Muscle of leg (tissue), 11 donors: ENCODE data around the gene TENM4. TPM values are rescaled to one million over a fixed set of nuclear protein-coding genes. Genes with fewer than 3 reads are reported as not detected.

Experiments used
- DNase-seq: peaks from one replicate; pipeline ENCODE4 v3.0.0; 2013
- H3K27ac ChIP-seq: one replicate; pipeline ENCODE4 v1.5.1; 2013; ENCODE audit warnings: mild to moderate bottlenecking, low read length, control low read depth
- H3K27me3 ChIP-seq: one replicate; pipeline ENCODE4 v1.6.1; 2013; ENCODE audit warnings: low read length; ENCODE audit not compliant: control insufficient read depth, insufficient read depth
- H3K36me3 ChIP-seq: one replicate; pipeline ENCODE4 v1.6.1; 2013; ENCODE audit warnings: low read length; ENCODE audit not compliant: control insufficient read depth, insufficient read depth
- H3K4me1 ChIP-seq: one replicate; pipeline ENCODE4 v1.6.1; 2013; ENCODE audit warnings: low read length; ENCODE audit not compliant: control insufficient read depth, insufficient read depth
- H3K4me3 ChIP-seq: one replicate; pipeline ENCODE4 v1.5.1; 2013; ENCODE audit warnings: low read length, control low read depth
- H3K9me3 ChIP-seq: replicated peaks from 2 replicates; pipeline ENCODE4 v1.6.1; 2013; ENCODE audit warnings: low read depth, low read length; ENCODE audit not compliant: control insufficient read depth
- WGBS: methylation state at CpG from one replicate; pipeline ENCODE4 v1.1.5; 2013; ENCODE audit warnings: missing lambda C conversion rate; ENCODE audit not compliant: insufficient coverage; 5-methylcytosine and 5-hydroxymethylcytosine counted together
- polyA plus RNA-seq, 8 donors: library from polyadenylated mRNA; unstranded; fragments of 120-200 nt; gene quantifications; one replicate each; pipeline versions ENCODE4 v1.2.1 to v1.2.3, GENCODE V29; 2013; ENCODE audit warnings: inconsistent platforms in 1 of 8, low replicate concordance in 1 of 8; ENCODE audit not compliant: insufficient read length in 8 of 8, insufficient read depth in 1 of 8
- total RNA-seq: library from RNA; stranded (reverse); fragments of 120-200 nt; gene quantifications from one replicate; pipeline ENCODE4 v1.2.4, GENCODE V29; 2013

TENM4 gene
- total and polyA plus RNA-seq, 9 donors = 4.6 to 13.8 (median 10.3) TPM

- no peak overlapping the region for H3K27ac ChIP-seq
- H3K9me3 ChIP-seq = no peaks in the 10 kb centered on the region
- peaks cover 4% of the 10 kb centered on the region for H3K27me3 ChIP-seq
- H3K36me3 ChIP-seq = no peaks in the 10 kb centered on the region
- H3K4me1 ChIP-seq = peaks cover 29% of the 10 kb centered on the region
- H3K4me3 ChIP-seq = no peak overlapping the region
- WGBS = 20% methylated on average over 1 of the region's 6 CpGs
- peak; percentile 63 for DNase-seq
Observed at GRCh38 chr11:78742430-78742829, 698.4 kb downstream of the TENM4 start.

DNA sequence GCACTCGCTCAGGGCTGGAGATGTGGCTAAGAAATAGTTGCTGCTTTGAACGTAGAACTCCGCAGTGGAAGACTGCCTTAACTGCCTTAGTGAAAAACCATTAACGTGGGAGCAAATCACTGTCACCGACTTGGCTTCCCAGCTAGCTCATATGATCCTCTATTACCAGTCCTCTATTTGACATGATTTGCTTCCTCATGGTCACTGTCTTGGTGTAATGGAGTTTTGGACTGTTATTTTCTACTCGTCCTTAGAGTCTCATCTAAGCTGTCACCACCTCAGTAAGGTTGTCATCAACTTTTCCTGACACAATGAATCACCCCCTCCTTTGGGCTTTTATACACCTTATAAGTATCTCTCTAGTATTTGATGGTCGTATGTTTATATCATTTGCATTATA, 699.1 kb downstream of the TENM4 start:
- H3K27ac ChIP-seq = no peak overlapping the region

GRCh38 chr11:78740199-78741071, 700.4 kb downstream of the TENM4 start:
- no peaks in the 10 kb centered on the region for H3K27me3 ChIP-seq

More for the DNA sequence above, 699.1 kb downstream of the TENM4 start:
- peak; percentile 83 for DNase-seq
- Histone ChIP-seq H3K4me3 (no peak overlapping the region), H3K27me3 (peaks cover 4% of the 10 kb centered on the region), H3K9me3 (no peaks in the 10 kb centered on the region), H3K36me3 (no peaks in the 10 kb centered on the region), H3K4me1 (peaks cover 29% of the 10 kb centered on the region)
- no CpG with 5 or more reads among the region's 7 CpGs for WGBS

GRCh38 chr11:78737891-78738290, 702.9 kb downstream of the TENM4 start:
- Histone ChIP-seq H3K27ac (no peak overlapping the region), H3K4me3 (no peak overlapping the region), H3K27me3 (peaks cover 4% of the 10 kb centered on the region), H3K36me3 (no peaks in the 10 kb centered on the region), H3K4me1 (peaks cover 27% of the 10 kb centered on the region), H3K9me3 (no peaks in the 10 kb centered on the region)
- no peak for DNase-seq
- WGBS = no CpG with 5 or more reads among the region's 1 CpG

More at GRCh38 chr11:78740199-78741071, 700.4 kb downstream of the TENM4 start:
- Histone ChIP-seq H3K9me3 (no peaks in the 10 kb centered on the region), H3K36me3 (no peaks in the 10 kb centered on the region), H3K4me1 (peaks cover 29% of the 10 kb centered on the region), H3K27ac (peak overlapping the region; percentile 16), H3K4me3 (no peak overlapping the region)
- DNase-seq = peak; percentile 83
- WGBS = 27% methylated on average over 3 of the region's 12 CpGs

GRCh38 chr11:78737301-78737700, 703.5 kb downstream of the TENM4 start:
- Histone ChIP-seq H3K36me3 (no peaks in the 10 kb centered on the region), H3K27ac (no peak overlapping the region), H3K9me3 (no peaks in the 10 kb centered on the region), H3K4me1 (peaks cover 22% of the 10 kb centered on the region), H3K4me3 (no peak overlapping the region), H3K27me3 (peaks cover 4% of the 10 kb centered on the region)
- WGBS = 100% methylated on average over 2 of the region's 3 CpGs
- no peak for DNase-seq

- Histone ChIP-seq H3K9me3 (no peaks in the 10 kb centered on the region), H3K27me3 (peaks cover 4% of the 10 kb centered on the region), H3K36me3 (no peaks in the 10 kb centered on the region), H3K27ac (no peak overlapping the region), H3K4me3 (no peak overlapping the region), H3K4me1 (peaks cover 15% of the 10 kb centered on the region)
- DNase-seq = no peak
Observed at GRCh38 chr11:78735711-78736110, 705.1 kb downstream of the TENM4 start.

DNA sequence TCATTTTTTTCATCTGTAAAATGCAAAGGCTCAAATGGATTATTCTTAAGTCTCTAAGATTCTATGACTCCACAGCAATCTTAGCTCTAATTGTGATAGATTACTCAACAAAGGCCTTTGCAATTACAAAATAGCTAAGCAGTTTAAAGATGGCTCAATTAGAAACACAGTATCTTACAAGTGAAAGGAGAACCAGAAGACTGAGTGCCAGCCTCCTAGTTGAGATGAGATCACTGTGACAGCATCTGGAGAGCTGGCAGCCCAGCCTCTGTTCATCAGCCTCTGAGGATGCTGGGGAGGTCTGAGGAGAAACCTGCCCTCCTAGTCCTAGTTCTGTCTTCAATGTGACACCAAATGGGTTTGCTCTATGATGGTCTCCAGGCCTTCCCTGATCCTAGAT, 707.8 kb downstream of the TENM4 start:
- no peak overlapping the region for H3K4me3 ChIP-seq
- H3K36me3 ChIP-seq = no peaks in the 10 kb centered on the region
- H3K27me3 ChIP-seq = peaks cover 4% of the 10 kb centered on the region
- H3K4me1 ChIP-seq = no peaks in the 10 kb centered on the region
- H3K9me3 ChIP-seq = no peaks in the 10 kb centered on the region
- DNase-seq = no peak
- H3K27ac ChIP-seq = no peak overlapping the region

DNA sequence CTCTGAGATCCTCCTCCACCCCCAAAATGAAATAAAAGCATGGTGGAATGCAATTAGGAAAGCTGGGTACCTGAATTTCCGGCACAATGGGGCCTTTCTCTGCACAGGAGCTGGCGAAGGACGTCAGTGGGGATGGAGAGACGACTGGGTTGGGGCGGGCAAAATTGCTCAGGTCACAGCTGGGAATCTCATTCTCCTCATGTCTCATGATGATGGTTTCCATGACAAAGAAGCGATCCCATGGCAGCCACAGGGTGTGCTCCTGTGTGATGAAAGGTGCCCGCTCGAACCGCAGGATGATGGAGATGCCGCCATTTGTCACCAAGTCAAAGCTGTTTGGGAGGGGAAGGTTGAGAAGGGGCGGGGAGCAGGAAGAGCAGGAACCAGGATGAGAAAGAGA, 708.6 kb downstream of the TENM4 start:
- no peak for DNase-seq
- H3K9me3 ChIP-seq = no peaks in the 10 kb centered on the region
- 93% methylated on average over 8 of the region's 11 CpGs for WGBS
- no peak overlapping the region for H3K4me3 ChIP-seq
- no peak overlapping the region for H3K27ac ChIP-seq
- no peaks in the 10 kb centered on the region for H3K4me1 ChIP-seq
- no peaks in the 10 kb centered on the region for H3K36me3 ChIP-seq
- H3K27me3 ChIP-seq = peaks cover 4% of the 10 kb centered on the region

GRCh38 chr11:78731027-78731426, 709.8 kb downstream of the TENM4 start:
- H3K9me3 ChIP-seq = no peaks in the 10 kb centered on the region
- 96% methylated on average over 4 of the region's 5 CpGs for WGBS
- no peak for DNase-seq
- no peak overlapping the region for H3K27ac ChIP-seq
- H3K36me3 ChIP-seq = no peaks in the 10 kb centered on the region
- H3K27me3 ChIP-seq = peaks cover 4% of the 10 kb centered on the region
- H3K4me3 ChIP-seq = no peak overlapping the region
- no peaks in the 10 kb centered on the region for H3K4me1 ChIP-seq

- Histone ChIP-seq H3K36me3 (peaks cover 3% of the 10 kb centered on the region), H3K9me3 (no peaks in the 10 kb centered on the region), H3K4me3 (no peak overlapping the region), H3K27me3 (peaks cover 4% of the 10 kb centered on the region), H3K27ac (no peak overlapping the region), H3K4me1 (no peaks in the 10 kb centered on the region)
- DNase-seq = no peak
- 75% methylated on average over 7 of the region's 8 CpGs for WGBS
Observed at GRCh38 chr11:78730267-78730824, 710.5 kb downstream of the TENM4 start.
